ENCODE results near the gene SPAG7. TPM values are rescaled to one million over a fixed set of nuclear protein-coding genes. Genes with fewer than 3 reads are reported as not detected.

SPAG7 gene
- polyA plus RNA-seq, 1 of the 3 experiments (the other 2 are of a cell fraction), result 133 TPM

- Histone ChIP-seq H3K9me3 (no peaks in the 10 kb centered on the region), H4K20me1 (ENCODE audit: insufficient read depth) (no peaks in the 10 kb centered on the region), H3K4me2 (no peak overlapping the region), H3K36me3 (replicated peaks in 1 of 2; ENCODE audit: control insufficient read depth in 1 of 2, insufficient read depth in 2 of 2, low read length in 1 of 2) (peaks cover 11 to 16% of the 10 kb centered on the region in 2 experiments), H3K4me3 (ENCODE audit: low read depth in 2 of 2, low read length in 1 of 2) (no peak overlapping the region), H3K4me1 (ENCODE audit: control insufficient read depth in 1 of 2, insufficient read depth in 2 of 2, low read depth in 1 of 2, low read length in 1 of 2) (peaks cover 10 to 28% of the 10 kb centered on the region in 2 experiments; a peak in 2 of 4 replicates), H3K27ac (ENCODE audit: low read depth in 2 of 2, low read length in 1 of 2) (no peak overlapping the region), H3K9ac (no peak overlapping the region), H2AFZ (ENCODE audit: low read depth) (no peak overlapping the region), H3K27me3 (ENCODE audit: insufficient read depth) (no peaks in the 10 kb centered on the region), H3K79me2 (ENCODE audit: insufficient read depth) (peaks cover 27% of the 10 kb centered on the region), H3K9me2 (no peaks in the 10 kb centered on the region), H3F3A (replicated peaks; ENCODE audit: insufficient read depth) (peaks cover 12% of the 10 kb centered on the region)
- ChIA-PET POLR2A (interaction anchor here (0.6 kb wide), 1 partner anchor 58 kb away, joined by 4 read pairs; no protein-coding TSS in a partner anchor), CTCF (interaction anchor here (1.7 to 2.3 kb wide), 2 partner anchors 12 to 27 kb away, joined by 5 to 11 read pairs; no protein-coding TSS in a partner anchor)
- DNase-seq, result no peak
- TF ChIP-seq FOXJ3 (CRISPR knock-in tag; IDR thresholded peaks at IDR 0.05), result no peak
- TF ChIP-seq FOSL2 (IDR thresholded peaks at IDR 0.05; ENCODE audit: borderline replicate concordance, low read depth), result no peak
- TF ChIP-seq NRF1 (IDR thresholded peaks at IDR 0.05; ENCODE audit: low read depth, low read length), result no peak
- TF ChIP-seq SMC3 (IDR thresholded peaks at IDR 0.05; ENCODE audit: low read depth, low read length), result no peak
- TF ChIP-seq TAF1 (IDR thresholded peaks at IDR 0.05; ENCODE audit: borderline replicate concordance, low read depth, low read length), result no peak
- no peak for TF ChIP-seq TCF12 (IDR thresholded peaks at IDR 0.05)
- no peak for TF ChIP-seq GATA2 (CRISPR knock-in tag; IDR thresholded peaks at IDR 0.05)
- 100% methylated on average over 3 of the region's 3 CpGs for whole genome bisulfite sequencing (ENCODE audit: low lambda C conversion rate)
Observed at GRCh38 chr17:4936436-4936835, 31.2 kb downstream of the SPAG7 start.

DNA sequence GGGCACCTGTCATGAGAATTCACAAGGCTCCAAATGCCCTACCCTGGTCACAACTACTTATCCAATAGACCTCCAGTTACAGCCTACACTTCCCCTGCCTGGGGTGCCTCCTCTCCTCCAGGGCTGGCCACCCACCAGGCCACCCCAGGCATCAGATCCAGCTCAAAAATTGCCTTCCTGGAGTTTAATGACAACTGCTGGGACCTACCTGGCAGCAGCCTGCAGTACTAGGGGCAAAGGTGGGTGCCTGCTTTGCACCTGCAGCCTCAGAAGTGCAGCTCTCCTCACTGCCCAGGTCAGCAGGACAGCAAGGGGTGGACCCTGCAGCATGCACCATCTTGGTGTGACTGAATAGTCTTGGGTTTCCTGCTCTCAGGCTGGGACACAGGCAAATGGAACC is 32.0 kb downstream of the SPAG7 start:
- Histone ChIP-seq H3K9me2 (no peaks in the 10 kb centered on the region), H3K79me2 (ENCODE audit: insufficient read depth) (peaks cover 19% of the 10 kb centered on the region; the same call in 1 of the 2 replicates), H2AFZ (ENCODE audit: low read depth) (no peak overlapping the region), H3K4me1 (ENCODE audit: control insufficient read depth in 1 of 2, insufficient read depth in 2 of 2, low read depth in 1 of 2, low read length in 1 of 2) (peaks cover 7 to 22% of the 10 kb centered on the region in 2 experiments; a peak in 2 of 4 replicates), H3K27me3 (ENCODE audit: insufficient read depth) (no peaks in the 10 kb centered on the region), H4K20me1 (ENCODE audit: insufficient read depth) (no peaks in the 10 kb centered on the region), H3K4me2 (no peak overlapping the region), H3F3A (replicated peaks; ENCODE audit: insufficient read depth) (peaks cover 5% of the 10 kb centered on the region), H3K27ac (ENCODE audit: low read depth in 2 of 2, low read length in 1 of 2) (no peak overlapping the region), H3K4me3 (ENCODE audit: low read depth in 2 of 2, low read length in 1 of 2) (no peak overlapping the region), H3K9me3 (no peaks in the 10 kb centered on the region), H3K9ac (no peak overlapping the region), H3K36me3 (replicated peaks in 1 of 2; ENCODE audit: control insufficient read depth in 1 of 2, insufficient read depth in 2 of 2, low read length in 1 of 2) (peaks cover 15 to 16% of the 10 kb centered on the region in 2 experiments)
- no peak for DNase-seq
- ChIA-PET CTCF (interaction anchor here (1.7 to 2.3 kb wide), 3 partner anchors 11 to 27 kb away, joined by 5 to 11 read pairs (median 10); no protein-coding TSS in a partner anchor), POLR2A (no interaction called here)
- no peak for TF ChIP-seq EZH2phosphoT487 (IDR thresholded peaks at IDR 0.05; ENCODE audit: borderline replicate concordance, low read depth)
- TF ChIP-seq, protein P1, sequence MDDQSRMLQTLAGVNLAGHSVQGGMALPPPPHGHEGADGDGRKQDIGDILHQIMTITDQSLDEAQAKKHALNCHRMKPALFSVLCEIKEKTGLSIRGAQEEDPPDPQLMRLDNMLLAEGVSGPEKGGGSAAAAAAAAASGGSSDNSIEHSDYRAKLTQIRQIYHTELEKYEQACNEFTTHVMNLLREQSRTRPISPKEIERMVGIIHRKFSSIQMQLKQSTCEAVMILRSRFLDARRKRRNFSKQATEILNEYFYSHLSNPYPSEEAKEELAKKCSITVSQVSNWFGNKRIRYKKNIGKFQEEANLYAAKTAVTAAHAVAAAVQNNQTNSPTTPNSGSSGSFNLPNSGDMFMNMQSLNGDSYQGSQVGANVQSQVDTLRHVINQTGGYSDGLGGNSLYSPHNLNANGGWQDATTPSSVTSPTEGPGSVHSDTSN (IDR thresholded peaks at IDR 0.05), result no peak
- TF ChIP-seq MAX (IDR thresholded peaks at IDR 0.05; ENCODE audit: low read depth), result no peak
- TF ChIP-seq NFIC (IDR thresholded peaks at IDR 0.05; ENCODE audit: borderline replicate concordance), result no peak
- no peak for TF ChIP-seq RAD21 (IDR thresholded peaks at IDR 0.05; ENCODE audit: low read length)
- TF ChIP-seq ZBTB33 (IDR thresholded peaks at IDR 0.05; ENCODE audit: borderline replicate concordance, low read depth), result no peak
- no peak for TF ChIP-seq GATA2 (CRISPR knock-in tag; IDR thresholded peaks at IDR 0.05)
- no peak for TF ChIP-seq FOXJ3 (CRISPR knock-in tag; IDR thresholded peaks at IDR 0.05)
- no peak for TF ChIP-seq GABPA (IDR thresholded peaks at IDR 0.05; ENCODE audit: low read depth)

Data from SK-N-SH (cell line).